Measurements from ENCODE around the gene PKNOX1.
"Not testable (repeated sequence)": the region's sequence is repeated elsewhere in the genome, so short reads cannot be mapped to it uniquely, and the experiment has no call there.

The PKNOX1 gene, protein sequence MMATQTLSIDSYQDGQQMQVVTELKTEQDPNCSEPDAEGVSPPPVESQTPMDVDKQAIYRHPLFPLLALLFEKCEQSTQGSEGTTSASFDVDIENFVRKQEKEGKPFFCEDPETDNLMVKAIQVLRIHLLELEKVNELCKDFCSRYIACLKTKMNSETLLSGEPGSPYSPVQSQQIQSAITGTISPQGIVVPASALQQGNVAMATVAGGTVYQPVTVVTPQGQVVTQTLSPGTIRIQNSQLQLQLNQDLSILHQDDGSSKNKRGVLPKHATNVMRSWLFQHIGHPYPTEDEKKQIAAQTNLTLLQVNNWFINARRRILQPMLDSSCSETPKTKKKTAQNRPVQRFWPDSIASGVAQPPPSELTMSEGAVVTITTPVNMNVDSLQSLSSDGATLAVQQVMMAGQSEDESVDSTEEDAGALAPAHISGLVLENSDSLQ

DNA sequence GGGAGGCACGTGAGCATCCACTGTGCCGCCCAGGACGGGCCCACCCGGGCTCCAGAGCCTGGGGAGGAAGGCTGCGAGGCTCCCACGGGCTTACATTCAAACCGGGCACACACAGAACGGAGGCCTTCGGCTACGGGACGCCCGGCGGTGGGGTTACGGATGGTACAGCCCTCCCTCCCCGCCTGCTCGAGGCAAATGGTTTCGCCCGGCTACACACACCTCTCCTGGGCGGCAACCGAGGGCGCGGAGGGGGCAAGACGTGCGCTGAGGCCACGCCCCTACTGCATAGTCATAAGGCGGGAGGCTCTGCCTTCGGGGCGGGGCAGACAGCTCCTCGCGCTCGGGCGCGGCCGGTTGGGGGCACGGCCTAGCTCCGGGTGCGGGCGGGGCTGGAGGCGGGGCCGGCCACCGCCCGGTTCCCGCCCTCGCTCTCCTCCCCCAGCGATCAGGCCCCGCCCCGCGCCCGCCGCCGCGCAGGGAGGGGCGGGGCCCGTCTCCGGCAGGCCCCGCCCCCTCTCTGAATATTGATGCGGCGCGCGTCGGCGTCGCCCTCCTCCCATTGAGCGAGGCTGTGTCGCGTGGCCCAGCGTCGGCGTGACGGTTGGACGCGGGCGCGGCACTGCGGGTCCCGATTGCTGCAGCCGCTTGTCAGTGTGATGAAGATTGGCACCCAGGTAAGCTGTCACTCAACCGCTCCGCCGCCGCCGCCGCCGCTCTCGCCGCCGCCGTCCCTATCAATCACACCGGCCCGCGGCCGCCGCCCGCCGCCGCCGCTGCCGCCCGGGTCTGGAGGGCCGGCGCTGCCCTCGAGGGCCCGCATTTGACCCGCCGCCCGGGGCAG is at the start of gene PKNOX1:
TSS of gene PKNOX1 (plus strand) at position 572 of the 841 bp plus-strand sequence. CDS start 29,820 bp downstream, outside the sequence.
- peak; percentile 98 to 99 (median 98) for DNase-seq

GRCh38 chr21:42925114-42925926 is 49.0 kb upstream of the PKNOX1 start, which contains the start of gene ERVH48-1:
TSS of gene ERVH48-1 (minus strand) at chr21:42925630. CDS start at chr21:42919006, 6,624 bp downstream.
- peak in 1 of 4 experiments; percentile 17 for DNase-seq

DNA sequence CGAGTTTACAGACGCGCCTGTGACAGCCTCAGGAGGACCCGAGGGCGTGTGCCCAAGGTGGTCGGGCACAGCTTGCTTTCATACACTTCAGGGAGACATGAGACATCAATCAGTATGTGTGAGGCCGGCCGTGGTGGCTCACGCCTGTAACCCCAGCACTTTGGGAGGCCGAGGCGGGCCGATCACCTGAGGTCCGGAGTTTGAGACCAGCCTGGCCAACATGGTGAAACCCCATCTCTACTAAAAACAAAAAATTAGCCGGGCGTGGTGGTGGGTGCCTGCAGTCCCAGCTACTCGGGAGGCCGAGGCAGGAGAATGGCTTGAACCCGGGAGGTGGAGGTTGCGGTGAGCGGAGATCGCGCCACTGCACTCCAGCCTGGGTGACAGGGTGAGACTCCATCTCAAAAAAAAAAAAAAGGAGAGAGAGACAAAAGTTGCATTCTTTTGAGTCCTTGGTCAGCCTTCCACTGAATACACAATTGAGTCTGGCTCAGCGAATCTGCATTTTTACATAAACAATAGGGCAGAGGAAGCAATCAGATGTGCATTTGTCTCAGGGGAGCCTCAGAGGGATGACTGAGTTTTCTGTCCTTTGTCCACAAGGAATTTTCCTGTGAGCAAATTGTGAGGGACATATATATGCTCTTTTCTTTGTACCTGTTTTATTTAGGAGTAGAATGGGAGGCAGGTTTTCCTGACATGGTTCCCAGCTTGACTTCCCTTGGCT is 46.7 kb upstream of the PKNOX1 start:
- not testable (repeated sequence) for DNase-seq

- DNase-seq = no peak
Measured at GRCh38 chr21:42929969-42930368, 44.4 kb upstream of the PKNOX1 start.

- DNase-seq = no peak
Measured at GRCh38 chr21:42931560-42932235, 42.7 kb upstream of the PKNOX1 start.

- not testable (repeated sequence) for DNase-seq
Measured at GRCh38 chr21:42932378-42933136, 41.8 kb upstream of the PKNOX1 start.

DNA sequence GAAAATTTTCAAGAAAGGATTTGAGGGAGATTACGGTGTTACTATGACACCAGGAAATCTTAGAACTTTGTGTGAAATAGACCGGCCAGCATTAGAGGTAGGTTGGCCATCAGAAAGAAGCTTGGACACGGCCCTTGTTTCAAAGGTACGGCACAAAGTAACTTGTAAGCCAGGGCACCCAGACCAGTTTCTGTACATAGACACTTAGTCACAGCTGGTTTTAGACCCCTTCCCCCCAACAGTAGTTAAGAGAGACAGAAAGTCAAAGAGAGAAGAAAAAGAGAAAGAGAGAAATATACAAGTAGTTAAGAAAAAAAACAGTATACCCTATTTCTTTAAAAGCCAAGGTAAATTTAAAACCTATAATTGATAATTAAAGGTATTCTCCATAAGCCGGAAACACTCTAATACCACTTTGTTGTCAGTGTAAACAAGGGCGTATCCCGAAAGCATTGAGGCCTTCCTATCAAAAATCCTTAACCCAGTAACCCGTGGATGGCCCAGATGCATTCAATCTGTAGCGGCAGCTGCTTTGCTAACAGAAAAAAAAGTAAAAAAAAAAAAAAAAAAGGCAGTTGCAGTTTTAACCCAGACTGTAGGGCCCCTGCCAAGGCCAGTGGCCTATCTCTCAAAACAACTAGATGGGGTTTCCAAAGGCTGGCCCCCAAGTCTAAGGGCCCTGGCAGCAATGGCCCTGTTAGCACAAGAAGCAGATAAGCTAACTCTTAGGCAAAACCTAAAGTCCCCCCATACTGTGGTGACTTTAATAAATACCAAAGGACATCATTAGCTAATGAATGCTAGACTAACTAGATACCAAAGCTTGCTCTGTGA is 41.0 kb upstream of the PKNOX1 start:
- DNase-seq = not testable (repeated sequence)

GRCh38 chr21:42933973-42934372 is 40.4 kb upstream of the PKNOX1 start:
- not testable (repeated sequence) for DNase-seq

- not testable (repeated sequence) for DNase-seq
Measured at GRCh38 chr21:42936360-42936759, 38.0 kb upstream of the PKNOX1 start.

DNA sequence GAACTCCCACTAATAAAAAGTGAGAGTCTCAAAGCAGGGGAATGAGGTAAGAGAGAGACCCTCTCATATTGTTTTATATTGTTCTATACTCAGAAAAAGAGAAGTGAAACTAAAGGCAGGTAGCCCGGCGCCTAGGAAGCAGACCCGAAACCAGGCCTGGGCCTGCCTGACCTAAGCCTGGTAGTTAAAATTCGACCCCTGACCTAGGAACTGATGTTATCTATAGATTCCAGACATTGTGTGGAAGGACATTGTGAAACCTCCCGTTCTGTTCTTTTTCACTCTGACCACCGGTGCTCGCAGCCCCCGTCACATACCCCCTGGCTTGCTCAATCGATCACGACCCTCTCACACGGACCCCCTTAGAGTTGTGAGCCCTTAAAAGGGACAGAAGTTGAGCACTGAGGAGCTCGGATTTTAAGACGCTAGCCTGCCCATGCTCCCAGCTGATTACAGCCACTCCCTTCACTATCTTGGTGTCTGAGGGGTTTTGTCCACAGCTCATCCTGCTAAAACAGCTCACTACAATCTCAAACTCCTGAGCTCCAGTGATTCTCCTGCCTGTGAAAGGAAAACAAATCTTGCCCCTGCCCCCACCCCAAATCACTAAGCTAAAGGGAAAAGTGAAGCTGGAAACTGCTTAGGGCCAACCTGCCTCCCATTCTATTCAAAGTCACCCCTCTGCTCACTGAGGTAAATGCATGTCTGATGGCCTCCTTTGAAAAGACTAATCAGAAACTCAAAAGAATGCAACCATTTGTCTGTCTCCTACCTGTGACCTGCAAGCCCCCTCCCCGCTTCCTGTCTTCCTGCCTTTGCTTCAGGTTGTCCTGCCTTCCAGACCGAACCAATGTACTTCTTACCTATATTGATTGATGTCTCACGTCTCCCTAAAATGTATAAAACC is 37.1 kb upstream of the PKNOX1 start:
- DNase-seq = not testable (repeated sequence)

GRCh38 chr21:42937960-42938605 is 36.3 kb upstream of the PKNOX1 start:
- no peak for DNase-seq

DNA sequence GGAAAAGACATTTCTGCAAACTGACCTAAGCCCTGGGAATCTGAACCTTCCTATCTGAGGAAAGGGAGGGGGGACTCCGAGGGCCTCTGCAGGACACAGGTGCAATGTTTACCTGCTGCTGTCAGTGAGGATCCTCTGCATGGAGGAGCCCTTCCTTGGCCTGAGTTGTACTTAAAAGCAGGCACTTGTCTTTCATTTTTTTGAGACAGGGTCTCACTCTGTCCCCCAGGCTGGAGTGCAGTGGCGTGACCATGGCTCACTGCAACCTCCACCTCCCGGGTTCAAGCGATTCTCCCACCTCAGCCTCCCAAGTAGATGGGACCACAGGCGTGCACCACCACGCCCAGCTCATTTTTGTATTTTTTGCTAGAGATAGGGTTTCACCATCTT is 35.8 kb upstream of the PKNOX1 start:
- DNase-seq = not testable (repeated sequence)

- DNase-seq = no peak
Measured at GRCh38 chr21:42939582-42940413, 34.6 kb upstream of the PKNOX1 start.

GRCh38 chr21:42941696-42942085 is 32.7 kb upstream of the PKNOX1 start:
- no peak for DNase-seq

DNA sequence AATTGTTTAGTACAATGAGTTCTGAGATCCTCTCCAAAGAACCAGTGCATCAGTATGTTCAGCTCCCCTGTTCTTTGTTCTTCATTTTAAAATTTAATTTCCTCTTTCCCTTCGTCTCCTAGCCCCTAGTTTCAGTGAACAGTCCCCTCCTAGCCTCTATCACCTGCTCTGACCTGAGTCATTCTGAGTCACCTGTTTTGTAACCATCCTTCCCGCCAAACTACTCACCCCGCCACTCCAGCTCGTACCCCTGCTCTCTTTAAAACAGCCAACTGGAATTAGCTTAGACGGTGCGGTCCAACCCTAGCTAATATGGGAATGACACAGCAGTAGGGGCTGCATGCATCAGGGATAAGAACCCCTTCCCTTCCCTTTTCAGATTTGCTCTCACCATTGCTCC is 32.1 kb upstream of the PKNOX1 start:
- no peak for DNase-seq

- not testable (repeated sequence) for DNase-seq
Measured at GRCh38 chr21:42949094-42949755, 25.1 kb upstream of the PKNOX1 start.
